HepG2 (cell line): Measurements from ENCODE around the gene TMEM87A. TPM values are rescaled to one million over a fixed set of nuclear protein-coding genes. Genes with fewer than 3 reads are reported as not detected.

Experiments used
- ARNT ChIP-seq: fragments of 450-650 bp; IDR thresholded peaks from 2 replicates; pipeline ENCODE4 v1.6.1; 2017
- GPBP1L1 ChIP-seq: sonication (generic); formaldehyde crosslinking; IDR thresholded peaks from 2 replicates; pipeline ENCODE4 v1.5.0; 2020; ENCODE audit warnings: mild to moderate bottlenecking, missing genetic modification reagents
- MTF1 ChIP-seq: sonication (generic); formaldehyde crosslinking; IDR thresholded peaks from 2 replicates; pipeline ENCODE4 v1.5.0; 2020; ENCODE audit warnings: missing genetic modification reagents
- PAX8 ChIP-seq: sonication (generic); formaldehyde crosslinking; IDR thresholded peaks from 2 replicates; pipeline ENCODE4 v1.8.0; 2022; ENCODE audit warnings: mild to moderate bottlenecking, missing genetic modification reagents, borderline replicate concordance
- PHF20 ChIP-seq: sonication (generic); formaldehyde crosslinking; IDR thresholded peaks from 2 replicates; pipeline ENCODE4 v1.5.0; 2020; ENCODE audit warnings: mild to moderate bottlenecking, missing genetic modification reagents
- RERE ChIP-seq: IDR thresholded peaks from 2 replicates; pipeline ENCODE4 v1.6.1; 2016; ENCODE audit warnings: low read depth, missing genetic modification reagents, missing compliant biosample characterization
- RFXAP ChIP-seq: sonication (generic); formaldehyde crosslinking; IDR thresholded peaks from 2 replicates; pipeline ENCODE4 v1.4.0; 2020; ENCODE audit warnings: missing genetic modification reagents, borderline replicate concordance
- SALL1 ChIP-seq: sonication (generic); formaldehyde crosslinking; IDR thresholded peaks from 2 replicates; pipeline ENCODE4 v1.8.0; 2022; ENCODE audit warnings: mild to moderate bottlenecking, missing genetic modification reagents
- SNAI1 ChIP-seq: sonication (generic); formaldehyde crosslinking; IDR thresholded peaks from 2 replicates; pipeline ENCODE4 v1.5.0; 2020; ENCODE audit warnings: mild to moderate bottlenecking, missing genetic modification reagents, borderline replicate concordance
- SP5 ChIP-seq: IDR thresholded peaks from 2 replicates; pipeline ENCODE4 v1.6.1; 2016; ENCODE audit warnings: low read depth, borderline replicate concordance
- THAP9 ChIP-seq: sonication (generic); formaldehyde crosslinking; IDR thresholded peaks from 2 replicates; pipeline ENCODE4; 2020; ENCODE audit warnings: missing genetic modification reagents, mild to moderate bottlenecking, borderline replicate concordance
- TRAFD1 ChIP-seq: sonication (generic); formaldehyde crosslinking; IDR thresholded peaks from 2 replicates; pipeline ENCODE4 v1.5.1; 2020; ENCODE audit warnings: missing genetic modification reagents, mild to moderate bottlenecking, borderline replicate concordance
- ZFP36 ChIP-seq: fragments of 150-350 bp; IDR thresholded peaks from 2 replicates; pipeline ENCODE4 v1.6.1; 2018; ENCODE audit warnings: borderline replicate concordance, low read length, low read depth; ENCODE audit not compliant: partially characterized antibody
- ZNF225 ChIP-seq: sonication (generic); formaldehyde crosslinking; IDR thresholded peaks from 2 replicates; pipeline ENCODE4 v1.4.0; 2020; ENCODE audit warnings: mild to moderate bottlenecking, missing genetic modification reagents
- ZNF589 ChIP-seq: sonication (generic); formaldehyde crosslinking; conservative IDR thresholded peaks from 2 replicates; pipeline ENCODE4 v1.8.0; 2022; ENCODE audit warnings: mild to moderate bottlenecking, moderate library complexity, missing genetic modification reagents
- ZNF607 ChIP-seq: sonication (generic); formaldehyde crosslinking; IDR thresholded peaks from 2 replicates; pipeline ENCODE4 v1.5.1; 2020; ENCODE audit warnings: missing genetic modification reagents, mild to moderate bottlenecking, borderline replicate concordance
- ZNF7 ChIP-seq: IDR thresholded peaks from 2 replicates; pipeline ENCODE4 v1.6.1; 2016; ENCODE audit warnings: missing biosample characterization, missing genetic modification reagents
- ZNF777 ChIP-seq: sonication (generic); formaldehyde crosslinking; IDR thresholded peaks from 2 replicates; pipeline ENCODE4 v1.4.0; 2020; ENCODE audit warnings: missing genetic modification reagents
- ZNF788 ChIP-seq: sonication (generic); formaldehyde crosslinking; IDR thresholded peaks from 2 replicates; pipeline ENCODE4 v1.5.0; 2020; ENCODE audit warnings: mild to moderate bottlenecking, missing genetic modification reagents, borderline replicate concordance
- ZSCAN22 ChIP-seq: sonication (generic); formaldehyde crosslinking; IDR thresholded peaks from 2 replicates; pipeline ENCODE4 v1.4.0; 2020; ENCODE audit warnings: mild to moderate bottlenecking, missing genetic modification reagents
- polyA plus RNA-seq, 8 experiments: library from polyadenylated mRNA; depleted of rRNA in 3 of 8; stranded (reverse) in 7 of 8; unstranded in 1 of 8; fragments of >200 nt; fragmentation: Illumina TruSeq in 4 of 8; extraction: Trizol in 4 of 8; gene quantifications; 2 replicates each; pipeline versions ENCODE4 v1.2.1 to v1.2.3, GENCODE V29; 2011 to 2016; ENCODE audit warnings: low read depth in 4 of 8, missing spikeins in 1 of 8, mixed read lengths in 1 of 8; ENCODE audit not compliant: insufficient read depth in 1 of 8
- total RNA-seq, 5 experiments: library from RNA; depleted of rRNA; stranded (reverse); fragments of >200 nt; fragmentation: Illumina TruSeq; extraction: Trizol; gene quantifications; 2 replicates each; pipeline ENCODE4 v1.2.3, GENCODE V29; 2016; ENCODE audit warnings: low read depth in 1 of 5

TMEM87A gene
- total and polyA plus RNA-seq, 2 of the 13 experiments (the other 11 are each of a cell fraction or from before 2014, with no cell fraction given) = 20.2 to 42.8 TPM

GRCh38 chr15:42226648-42227047, 46.6 kb downstream of the TMEM87A start (continued):
- no peak for TF ChIP-seq GPBP1L1 (CRISPR knock-in tag)
- no peak for TF ChIP-seq ZFP36
- no peak for TF ChIP-seq RFXAP (CRISPR knock-in tag)
- no peak for TF ChIP-seq PAX8 (CRISPR knock-in tag)
- no peak for TF ChIP-seq ZSCAN22
- no peak for TF ChIP-seq TRAFD1 (CRISPR knock-in tag)
- no peak for TF ChIP-seq ZNF607
- TF ChIP-seq THAP9 (CRISPR knock-in tag) = no peak
- no peak for TF ChIP-seq ZNF589 (CRISPR knock-in tag)
- no peak for TF ChIP-seq RERE
- TF ChIP-seq PHF20 (CRISPR knock-in tag) = no peak
- TF ChIP-seq ARNT = no peak
- TF ChIP-seq SNAI1 = no peak
- TF ChIP-seq ZNF788 (CRISPR knock-in tag) = no peak
- no peak for TF ChIP-seq ZNF7 (CRISPR knock-in tag)
- TF ChIP-seq MTF1 (CRISPR knock-in tag) = no peak
- TF ChIP-seq ZNF225 (CRISPR knock-in tag) = no peak
- TF ChIP-seq SP5 (CRISPR knock-in tag) = no peak
- no peak for TF ChIP-seq ZNF777
- peak; percentile 65 for TF ChIP-seq SALL1
